GM19438 (cell line): ENCODE results near the gene HIRA.

ENCODE experiments used
- ATAC-seq: cut with Tn5 transposase; IDR thresholded peaks from one replicate; pipeline ENCODE4 v1.9.1; 2021; ENCODE audit warnings: low read depth; ENCODE audit not compliant: unreplicated experiment

Gene HIRA

DNA sequence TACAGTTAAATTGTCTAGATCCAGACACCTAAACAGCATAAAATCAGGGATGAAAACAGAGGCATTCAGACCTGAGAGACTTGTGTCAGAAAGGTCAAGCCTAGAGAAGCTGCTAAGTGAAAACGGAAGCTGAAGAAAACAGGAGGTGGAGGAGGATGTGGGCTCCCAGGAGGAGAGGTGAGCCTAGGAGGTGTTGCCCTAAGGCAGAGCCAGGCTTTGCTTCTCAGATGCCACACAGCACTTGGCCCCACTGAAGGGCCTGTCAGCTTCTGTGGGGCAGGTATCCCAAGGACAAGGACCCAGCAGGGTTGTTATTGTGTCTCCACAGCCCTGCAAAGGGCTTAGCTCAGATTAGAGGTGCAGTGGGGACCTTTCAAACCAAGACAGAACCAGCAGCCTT, 33.0 kb upstream of the HIRA start:
- no peak for ATAC-seq

DNA sequence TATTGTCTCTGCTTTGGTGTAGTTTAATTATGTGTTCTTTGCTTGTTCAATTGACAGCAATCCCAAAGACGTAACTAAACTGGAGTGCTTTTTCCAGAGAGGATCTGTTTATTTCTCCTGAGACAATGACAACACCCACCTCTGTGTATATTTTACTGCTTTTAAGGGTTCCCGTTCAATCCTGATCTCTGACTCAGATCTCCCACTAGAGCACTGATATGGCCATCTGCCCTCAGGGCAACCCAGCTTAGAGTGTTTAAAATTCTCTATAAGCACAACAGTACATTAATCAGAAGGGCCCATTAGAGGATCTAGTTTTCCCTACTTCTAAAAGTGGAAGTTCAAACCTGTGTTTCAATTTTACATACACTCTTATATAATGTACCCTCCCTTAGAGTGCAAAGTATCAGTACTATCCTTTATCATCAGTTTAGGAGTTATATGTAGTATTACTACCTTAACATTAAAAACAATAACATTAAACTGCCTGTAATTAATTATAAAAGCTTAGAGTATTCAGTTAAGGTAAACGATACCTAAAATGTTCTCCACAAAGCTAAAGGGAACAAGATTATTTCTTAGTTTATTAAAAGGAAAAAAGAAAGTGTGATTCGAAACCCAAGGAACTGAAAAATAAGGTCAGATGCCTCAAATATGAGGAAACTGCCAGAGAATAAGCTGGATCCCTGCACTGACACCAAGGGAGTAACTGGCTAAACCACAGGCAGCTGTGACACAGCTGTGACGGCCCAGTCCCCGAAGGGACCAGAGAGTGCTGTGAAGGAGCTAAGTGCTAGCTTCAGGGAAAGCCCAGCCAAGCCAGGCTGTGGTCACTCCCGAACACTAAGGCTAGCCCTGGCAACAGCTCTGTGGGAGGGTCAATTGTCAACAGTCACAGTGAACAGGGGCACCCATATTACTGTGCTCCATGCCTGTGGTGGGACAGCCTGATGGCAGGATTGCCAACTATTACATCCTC, 32.2 kb upstream of the HIRA start:
- no peak for ATAC-seq

DNA sequence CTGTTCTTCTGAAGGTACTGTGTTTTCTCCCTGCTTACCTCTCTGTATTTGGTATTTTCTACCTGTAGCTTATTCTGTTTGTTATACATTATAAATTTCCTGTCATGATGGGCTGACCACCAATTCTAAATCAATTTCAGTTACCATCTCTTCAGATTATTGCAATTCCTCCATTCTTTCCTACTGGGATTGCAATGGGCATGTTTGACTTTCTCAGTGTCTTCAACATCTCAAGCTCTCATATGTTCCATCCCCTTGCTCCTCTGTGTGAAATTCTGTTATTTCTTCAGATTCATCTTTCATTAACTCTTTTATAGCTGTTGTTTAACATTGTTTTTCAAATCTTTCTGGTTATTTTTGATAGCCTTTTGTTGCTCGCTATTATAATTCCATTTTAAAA, 31.5 kb upstream of the HIRA start:
- no peak for ATAC-seq

DNA sequence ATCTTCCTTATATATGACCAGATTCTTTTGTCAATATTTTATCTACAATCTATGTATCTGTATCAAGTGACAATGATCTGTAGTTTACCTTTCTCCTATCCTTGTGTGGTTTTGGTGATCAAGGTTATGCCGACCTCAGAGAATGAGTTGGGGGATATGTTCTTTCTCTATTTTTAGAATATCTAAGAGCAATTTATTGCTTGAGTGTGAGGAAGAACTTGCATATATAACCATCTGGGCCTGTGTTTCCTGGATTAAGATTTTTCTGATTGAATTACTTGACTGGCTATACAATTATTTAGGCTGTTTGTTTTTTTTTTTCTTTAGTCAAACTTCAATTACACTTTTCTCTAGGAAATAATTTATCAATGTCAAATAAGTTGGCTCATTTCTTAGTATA, 30.0 kb upstream of the HIRA start:
- no peak for ATAC-seq

DNA sequence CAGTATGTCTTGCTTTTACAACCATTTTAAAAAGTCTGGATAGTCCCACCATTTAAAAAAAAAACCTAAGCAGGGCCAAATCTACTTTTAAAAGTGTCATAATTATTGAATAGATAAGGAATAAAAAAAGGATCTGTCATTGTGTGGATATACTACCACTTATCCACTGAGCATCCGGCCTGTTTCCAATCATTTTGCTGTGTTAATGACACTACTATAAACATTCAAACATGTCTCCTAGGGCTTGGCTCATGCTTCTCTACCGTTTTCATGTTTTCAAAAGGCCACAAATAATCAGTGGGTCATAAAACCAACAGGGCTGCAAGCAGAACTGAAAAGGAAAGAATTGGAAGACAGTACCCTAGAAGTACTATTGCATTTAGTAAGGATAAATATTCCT, 28.5 kb upstream of the HIRA start:
- ATAC-seq = no peak

DNA sequence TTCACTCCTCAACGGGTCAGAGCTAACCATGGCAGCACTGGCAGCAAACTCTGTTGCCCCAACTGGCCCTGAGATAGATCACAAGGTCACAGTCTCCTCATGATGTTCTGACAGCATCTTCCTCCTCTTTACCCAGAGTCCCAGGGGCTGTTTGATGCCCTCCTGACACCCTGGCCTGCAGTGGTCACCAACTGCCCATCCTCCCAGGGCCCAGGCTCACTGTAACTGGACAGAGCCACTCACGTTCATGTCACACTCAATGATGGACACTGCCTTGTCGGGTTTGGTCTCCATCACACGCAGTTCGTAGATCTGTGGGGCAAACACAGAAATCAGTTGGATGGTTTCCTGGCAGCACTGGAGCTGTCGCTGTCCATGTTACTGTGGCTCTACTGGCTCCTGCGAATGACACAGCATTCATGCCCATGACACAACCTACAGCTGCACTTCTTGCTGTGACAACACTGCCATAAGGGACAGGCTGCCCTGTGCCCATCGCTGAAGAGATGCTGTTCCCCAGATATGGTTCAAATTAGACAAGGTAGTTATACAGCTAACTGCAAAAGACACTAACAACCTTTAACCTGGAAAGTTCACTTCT, 26.4 kb upstream of the HIRA start:
- no peak for ATAC-seq

DNA sequence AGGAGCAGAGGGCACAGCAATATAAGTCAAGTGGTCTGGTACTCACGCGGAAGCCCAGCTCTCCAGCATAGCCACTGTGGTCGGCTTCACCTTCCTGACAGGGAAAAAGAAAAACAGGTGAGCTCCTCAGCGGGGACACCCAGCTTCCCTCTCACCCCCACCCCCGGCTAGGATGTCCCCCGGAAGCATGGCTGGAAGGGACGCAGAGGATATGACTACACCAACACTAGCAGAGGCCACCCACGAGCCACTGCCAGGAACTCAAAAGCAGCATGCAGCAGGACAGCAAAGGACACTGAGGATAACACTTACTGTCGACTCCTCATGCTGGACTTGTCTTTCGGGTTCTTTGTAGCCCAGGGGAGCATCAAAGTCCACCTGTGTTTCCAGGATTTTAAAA, 25.0 kb upstream of the HIRA start:
- ATAC-seq = no peak

DNA sequence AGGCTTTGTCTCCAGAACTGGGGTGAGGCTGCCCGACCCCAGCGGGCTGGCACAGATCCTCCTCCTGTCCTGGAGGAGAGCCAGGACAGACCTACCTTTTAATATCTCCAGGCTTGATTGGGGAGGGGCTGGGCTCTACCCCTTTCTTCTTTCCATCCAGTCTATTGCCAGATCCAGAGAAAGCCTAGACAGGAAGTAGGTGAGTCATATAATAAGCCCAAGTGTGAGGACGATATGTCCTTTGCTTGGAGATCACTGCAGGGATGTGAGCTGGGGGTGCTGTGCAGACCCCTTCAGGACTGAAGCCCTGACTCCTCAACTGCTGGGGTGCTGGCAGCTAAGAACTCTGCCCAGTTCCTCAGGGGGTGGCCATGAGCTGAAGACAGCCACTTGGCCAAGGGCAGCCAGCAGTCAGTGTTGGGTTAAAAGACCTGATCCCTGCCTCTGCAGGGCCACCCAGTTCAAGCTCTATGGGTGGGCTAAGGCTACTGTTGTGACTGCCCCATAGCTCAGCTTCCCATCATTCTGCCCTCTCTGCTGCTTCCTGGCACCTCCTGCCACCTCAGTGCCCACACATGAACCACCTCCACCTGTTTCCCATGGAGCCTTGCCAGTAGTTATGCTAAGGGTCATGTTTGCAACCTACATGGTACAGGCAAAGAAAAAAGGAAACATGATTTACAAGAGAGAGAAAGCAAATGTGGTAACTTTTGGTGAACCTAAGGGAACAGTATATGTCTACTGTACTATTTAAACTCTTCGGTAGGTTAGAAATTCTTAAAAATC, 24.2 kb upstream of the HIRA start:
- ATAC-seq = no peak

DNA sequence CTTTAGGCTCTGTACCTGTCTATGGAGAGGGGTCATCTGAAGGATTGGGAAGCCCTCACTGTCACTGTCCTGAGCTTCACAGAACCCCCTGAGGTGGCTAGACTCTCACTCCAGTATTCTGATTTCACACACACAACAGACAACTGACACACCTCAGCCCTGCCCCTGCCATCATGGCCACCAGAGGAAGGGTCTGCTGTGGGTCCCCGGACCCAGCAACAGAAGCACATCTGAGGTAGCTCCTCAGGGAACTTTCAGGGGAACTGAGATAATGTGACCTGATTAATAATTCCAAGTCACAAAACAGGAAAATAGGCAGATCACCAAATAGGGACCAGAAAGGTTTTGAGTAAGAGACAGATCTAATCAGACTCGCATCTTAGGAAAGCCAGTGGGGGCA, 23.5 kb upstream of the HIRA start:
- no peak for ATAC-seq

DNA sequence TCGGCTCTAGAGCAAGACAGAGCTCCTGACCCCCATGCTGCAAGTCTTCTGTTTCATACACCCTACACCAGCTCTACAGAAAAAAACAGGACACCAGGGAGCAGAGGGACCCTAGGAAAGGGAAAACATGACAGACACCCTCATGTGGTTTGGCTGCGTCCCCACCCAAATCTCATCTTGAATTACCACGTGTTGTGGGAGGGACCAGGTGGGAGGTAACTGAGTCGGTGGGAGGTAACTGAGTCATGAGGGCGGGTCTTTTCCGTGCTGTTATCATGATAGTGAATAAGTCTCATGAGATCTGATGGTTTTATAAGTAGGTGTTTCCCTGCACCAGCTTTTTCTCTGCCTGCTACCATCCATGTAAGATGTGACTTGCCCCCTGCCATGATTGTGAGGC, 22.6 kb upstream of the HIRA start:
- no peak for ATAC-seq

DNA sequence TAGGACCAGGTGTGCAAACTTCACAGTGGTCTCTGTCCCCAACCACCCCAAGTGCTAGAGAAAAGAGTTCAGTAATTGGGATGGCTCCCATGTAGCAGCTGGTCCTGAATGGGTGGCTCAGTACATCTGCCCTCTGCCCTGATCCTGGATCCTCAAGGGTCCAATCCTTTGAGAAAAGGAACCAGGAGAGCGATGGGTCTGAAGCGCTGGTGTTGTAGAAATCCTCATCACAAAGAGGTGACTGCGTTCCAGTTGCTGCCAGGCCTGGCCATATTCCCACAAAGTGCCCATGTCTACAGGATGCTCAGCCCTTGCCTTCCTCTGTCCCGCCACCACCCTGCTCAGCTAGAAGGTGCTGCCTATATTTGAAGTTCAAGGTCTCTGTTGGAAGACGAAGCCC, 22.2 kb upstream of the HIRA start:
- ATAC-seq = no peak

DNA sequence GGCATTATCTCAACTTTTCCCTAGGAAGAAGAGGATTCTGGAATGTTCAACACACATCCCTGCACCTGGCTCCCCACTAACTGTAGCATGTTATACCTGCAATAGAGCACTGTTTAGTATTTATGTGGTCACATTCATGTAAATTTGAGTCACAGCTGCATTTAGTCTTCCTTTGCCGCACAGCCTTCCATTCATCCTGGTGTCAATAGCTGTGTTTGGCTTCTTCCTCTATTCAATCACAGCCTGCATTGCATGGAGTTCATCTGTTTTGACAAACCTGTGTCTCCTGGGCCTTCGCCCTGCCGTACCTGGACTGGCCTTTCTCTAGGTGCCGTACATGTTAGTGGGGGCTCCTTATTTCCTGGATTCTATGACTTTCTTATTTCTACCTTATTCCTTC, 20.0 kb upstream of the HIRA start:
- no peak for ATAC-seq

DNA sequence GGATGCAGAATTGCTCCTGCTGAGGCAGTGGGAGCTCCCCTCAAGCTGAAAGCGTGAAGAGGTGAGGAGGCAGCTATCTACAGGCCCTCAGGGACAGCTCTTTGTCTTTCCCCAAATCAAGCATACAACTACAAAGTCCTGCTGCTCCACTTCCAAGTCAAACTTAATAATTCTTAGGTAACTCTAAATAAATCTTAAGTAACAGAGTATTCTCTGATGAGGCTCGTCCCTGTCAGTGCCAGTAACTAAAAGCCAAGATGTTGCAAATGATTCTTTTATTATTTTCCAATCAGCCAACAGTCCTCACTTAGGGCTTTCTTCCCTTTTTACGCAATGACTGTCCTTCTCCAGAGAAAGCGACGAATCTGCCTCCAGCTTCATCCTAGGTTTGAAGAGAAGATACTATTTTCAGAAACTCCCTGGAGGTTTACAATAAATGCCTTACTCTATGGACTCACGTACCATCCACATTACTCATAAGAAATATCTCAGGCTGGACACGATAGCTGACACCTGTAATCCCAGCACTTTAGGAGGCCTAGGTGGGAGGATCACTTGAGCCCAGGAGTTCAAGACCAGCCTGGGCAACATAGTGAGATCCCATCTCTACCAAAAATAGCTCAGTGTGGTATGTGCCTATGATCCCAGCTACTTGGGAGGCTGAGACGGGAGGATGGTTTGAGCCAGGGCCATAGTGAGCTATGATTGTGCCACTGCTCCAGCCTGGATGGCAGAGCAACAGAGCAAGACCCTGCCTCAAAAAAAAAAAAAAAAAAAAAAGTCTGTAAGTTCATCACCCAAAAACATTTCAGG, 19.0 kb upstream of the HIRA start:
- ATAC-seq = no peak

DNA sequence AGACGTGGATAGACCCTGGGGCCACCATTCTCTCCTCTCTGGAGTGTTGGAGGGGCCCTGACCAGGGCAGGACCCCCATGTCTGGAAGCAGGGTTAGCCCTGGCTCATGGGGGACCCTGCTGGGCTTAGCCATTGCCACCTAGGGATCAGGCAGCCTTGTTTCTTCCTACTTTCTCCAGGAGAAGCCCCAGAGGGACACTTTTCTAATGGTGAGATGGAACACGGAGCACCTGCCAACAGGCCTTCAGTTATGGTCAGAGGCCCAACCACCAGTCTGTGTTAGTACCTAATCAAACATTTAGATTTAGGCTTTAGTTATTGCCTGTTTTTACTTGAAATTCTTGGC, 17.9 kb upstream of the HIRA start:
- no peak for ATAC-seq

DNA sequence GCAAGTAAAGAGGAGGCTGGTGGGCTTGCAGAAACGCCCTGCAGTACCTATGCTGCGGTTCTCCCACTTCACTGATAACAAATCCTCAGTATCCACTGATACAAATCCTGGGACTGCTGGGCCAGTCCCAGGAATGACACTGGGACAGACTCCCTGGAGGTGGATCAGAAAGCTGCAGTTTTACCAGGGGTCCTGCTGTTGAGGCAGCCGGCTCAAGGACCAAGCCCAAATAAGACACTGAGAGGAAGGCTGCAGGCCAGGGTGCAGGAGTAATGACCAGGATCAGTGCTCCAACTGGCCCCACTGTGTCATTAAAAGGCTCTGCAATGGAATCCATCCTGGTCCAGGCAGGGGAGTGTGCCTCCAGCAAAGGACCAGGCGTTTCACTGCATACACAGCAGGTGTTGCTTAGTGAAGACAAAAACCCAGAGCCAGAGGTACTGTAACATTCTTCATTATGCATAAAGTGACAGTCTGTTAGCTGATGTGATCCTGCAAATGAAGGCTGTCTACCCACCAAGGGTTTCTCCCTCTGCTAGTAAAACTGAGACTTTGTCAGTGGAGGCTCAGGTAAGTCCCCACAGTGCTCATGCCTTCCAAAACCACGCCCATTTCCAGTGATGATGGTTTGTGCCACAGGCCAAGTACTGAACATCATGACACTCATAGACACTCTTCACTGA, 17.3 kb upstream of the HIRA start:
- no peak for ATAC-seq

DNA sequence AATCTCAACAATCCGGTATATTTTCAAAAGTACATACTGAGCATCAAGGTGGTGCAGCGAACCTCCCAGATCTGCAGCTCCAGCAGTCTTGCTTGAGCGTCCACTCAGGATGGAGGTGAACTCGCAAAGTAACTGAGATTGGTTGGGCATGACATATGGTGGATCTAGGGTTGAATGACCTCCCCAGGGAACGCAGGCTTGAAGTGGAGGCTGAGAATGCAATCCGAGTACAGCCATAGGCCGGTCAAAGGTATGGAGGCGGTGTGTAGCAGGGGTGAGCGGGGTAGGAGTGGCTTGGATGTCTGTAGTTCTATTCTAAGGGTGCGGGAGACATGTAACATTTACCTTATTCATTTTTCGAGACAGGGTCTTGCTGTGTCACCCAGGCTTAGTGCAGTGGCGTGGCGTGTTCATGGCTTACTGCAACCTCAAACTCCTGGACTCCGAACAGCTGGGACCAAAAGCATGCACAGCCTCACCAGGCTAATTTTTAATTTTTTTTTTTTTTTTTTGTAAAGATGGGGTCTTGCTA, 16.6 kb upstream of the HIRA start:
- no peak for ATAC-seq

DNA sequence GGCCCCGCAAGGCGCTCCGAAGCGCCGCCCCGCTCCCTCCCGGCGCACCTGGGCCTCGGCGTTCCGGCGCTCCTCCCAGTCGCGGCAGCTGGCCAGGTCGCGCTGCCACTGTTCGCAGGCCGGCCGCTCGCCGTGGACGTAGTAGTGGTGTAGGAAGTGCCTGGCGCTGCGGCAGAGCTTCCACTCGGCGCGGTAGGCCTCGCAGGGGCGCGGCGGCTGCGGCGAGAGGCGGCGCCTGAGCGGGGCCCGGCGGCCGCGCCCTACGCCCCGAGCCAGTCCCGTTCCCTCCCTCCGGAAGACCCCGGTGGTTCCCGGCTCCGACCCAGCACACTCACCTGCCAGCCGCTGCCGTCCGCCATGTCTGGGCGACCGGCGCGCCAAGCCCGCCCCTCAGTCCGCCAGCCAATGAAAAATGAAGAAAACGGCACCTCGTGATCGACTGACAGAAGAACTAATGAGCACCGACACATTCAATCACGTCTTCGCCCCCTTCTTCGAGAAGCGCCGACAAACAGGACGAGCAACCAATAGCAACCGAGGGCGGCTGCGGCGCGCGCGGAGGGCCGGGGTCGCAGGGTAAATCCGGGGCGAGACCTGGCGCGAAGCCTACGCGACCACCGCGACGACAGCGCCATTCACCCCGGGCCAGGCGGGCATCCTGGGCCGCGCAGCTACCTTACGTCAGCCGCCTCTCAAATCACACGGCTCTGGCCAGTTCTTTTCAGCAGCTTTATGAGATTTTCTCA, 16.0 kb upstream of the HIRA start, which contains the start of gene C22orf39:
Gene C22orf39 (minus strand): TSS at position 382 of the 746 bp plus-strand sequence. CDS start 23 bp downstream, at position 359.
- peak; percentile 84 for ATAC-seq

DNA sequence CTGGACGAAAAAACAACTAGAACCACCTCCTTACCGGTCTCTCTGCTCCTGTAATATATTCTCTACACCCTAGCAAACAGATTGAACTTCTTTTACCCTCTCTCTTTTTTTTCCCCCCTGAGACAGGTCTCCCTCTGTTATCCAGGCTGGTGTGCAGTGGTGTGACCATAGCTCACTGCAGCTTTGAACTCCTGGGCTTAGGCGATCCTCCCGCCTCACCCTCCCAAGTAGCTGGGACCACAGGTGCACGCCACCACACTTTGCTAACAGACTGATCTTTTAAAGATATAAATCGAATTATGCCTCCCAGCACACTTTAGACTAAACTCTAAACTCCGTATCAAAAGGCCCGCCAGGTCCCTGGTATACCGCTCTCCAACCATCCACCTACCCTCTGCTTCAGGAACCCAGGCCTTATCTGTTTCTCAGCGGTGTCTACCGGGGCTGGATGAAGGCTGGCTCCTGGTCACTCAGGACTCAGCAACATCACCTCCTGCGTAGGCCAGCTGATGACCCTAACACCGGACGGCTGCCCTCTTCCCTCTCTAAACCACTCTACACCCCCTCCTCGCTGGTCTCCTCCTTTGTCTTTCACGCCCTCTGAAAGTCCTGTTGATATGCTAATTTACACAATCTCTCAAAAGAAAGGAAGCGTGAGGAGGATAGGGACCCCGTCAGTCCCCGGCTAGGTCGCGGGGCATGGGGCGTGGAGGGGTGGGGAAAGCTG, 15.2 kb upstream of the HIRA start:
- no peak for ATAC-seq
